GF-D8 (cell line): ENCODE data around the gene ZFP82.

Experiments
- DNase-seq: peaks from one replicate; lab custom pipeline; 2025; lab: John Stamatoyannopoulos, UW

ZFP82 gene

DNA sequence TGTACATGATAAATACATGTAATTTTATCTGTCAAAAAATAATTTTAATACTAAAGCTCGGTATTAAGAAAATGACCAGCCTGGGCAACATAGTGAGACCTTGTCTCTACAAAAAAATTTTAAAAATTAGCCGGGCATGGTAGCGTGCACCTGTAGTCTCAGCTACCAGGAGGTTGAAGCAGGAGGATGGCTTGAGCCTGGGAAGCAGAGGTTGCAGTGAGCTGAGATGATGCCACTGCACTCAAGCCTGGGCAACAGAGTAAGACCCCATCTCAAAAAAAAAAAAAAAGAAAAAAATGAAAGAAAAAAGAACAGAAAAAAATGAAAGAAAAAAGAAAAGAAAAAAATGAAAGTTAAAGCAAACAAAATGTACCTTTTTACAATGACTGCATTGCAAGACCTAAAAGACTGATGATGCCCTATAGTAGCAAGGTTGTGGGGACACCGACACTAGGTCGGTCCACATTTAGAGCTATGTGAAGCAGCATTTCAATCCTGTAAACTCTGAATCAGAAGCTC lies 44.7 kb downstream of the ZFP82 start:
- no peak for DNase-seq

- DNase-seq = no peak
Measured at GRCh38 chr19:36371886-36372285, 46.6 kb downstream of the ZFP82 start.

GRCh38 chr19:36363845-36364244 lies 54.6 kb downstream of the ZFP82 start:
- DNase-seq = no peak
